ENCODE data around the gene AKT2. TPM values are rescaled to one million over a fixed set of nuclear protein-coding genes. Genes with fewer than 3 reads are reported as not detected.

Gene AKT2
- total and polyA plus RNA-seq, 2 of the 8 experiments (the other 6 are each of a cell fraction or from before 2014, with no cell fraction given) = 151 to 183 TPM

- TF ChIP-seq, protein P1, sequence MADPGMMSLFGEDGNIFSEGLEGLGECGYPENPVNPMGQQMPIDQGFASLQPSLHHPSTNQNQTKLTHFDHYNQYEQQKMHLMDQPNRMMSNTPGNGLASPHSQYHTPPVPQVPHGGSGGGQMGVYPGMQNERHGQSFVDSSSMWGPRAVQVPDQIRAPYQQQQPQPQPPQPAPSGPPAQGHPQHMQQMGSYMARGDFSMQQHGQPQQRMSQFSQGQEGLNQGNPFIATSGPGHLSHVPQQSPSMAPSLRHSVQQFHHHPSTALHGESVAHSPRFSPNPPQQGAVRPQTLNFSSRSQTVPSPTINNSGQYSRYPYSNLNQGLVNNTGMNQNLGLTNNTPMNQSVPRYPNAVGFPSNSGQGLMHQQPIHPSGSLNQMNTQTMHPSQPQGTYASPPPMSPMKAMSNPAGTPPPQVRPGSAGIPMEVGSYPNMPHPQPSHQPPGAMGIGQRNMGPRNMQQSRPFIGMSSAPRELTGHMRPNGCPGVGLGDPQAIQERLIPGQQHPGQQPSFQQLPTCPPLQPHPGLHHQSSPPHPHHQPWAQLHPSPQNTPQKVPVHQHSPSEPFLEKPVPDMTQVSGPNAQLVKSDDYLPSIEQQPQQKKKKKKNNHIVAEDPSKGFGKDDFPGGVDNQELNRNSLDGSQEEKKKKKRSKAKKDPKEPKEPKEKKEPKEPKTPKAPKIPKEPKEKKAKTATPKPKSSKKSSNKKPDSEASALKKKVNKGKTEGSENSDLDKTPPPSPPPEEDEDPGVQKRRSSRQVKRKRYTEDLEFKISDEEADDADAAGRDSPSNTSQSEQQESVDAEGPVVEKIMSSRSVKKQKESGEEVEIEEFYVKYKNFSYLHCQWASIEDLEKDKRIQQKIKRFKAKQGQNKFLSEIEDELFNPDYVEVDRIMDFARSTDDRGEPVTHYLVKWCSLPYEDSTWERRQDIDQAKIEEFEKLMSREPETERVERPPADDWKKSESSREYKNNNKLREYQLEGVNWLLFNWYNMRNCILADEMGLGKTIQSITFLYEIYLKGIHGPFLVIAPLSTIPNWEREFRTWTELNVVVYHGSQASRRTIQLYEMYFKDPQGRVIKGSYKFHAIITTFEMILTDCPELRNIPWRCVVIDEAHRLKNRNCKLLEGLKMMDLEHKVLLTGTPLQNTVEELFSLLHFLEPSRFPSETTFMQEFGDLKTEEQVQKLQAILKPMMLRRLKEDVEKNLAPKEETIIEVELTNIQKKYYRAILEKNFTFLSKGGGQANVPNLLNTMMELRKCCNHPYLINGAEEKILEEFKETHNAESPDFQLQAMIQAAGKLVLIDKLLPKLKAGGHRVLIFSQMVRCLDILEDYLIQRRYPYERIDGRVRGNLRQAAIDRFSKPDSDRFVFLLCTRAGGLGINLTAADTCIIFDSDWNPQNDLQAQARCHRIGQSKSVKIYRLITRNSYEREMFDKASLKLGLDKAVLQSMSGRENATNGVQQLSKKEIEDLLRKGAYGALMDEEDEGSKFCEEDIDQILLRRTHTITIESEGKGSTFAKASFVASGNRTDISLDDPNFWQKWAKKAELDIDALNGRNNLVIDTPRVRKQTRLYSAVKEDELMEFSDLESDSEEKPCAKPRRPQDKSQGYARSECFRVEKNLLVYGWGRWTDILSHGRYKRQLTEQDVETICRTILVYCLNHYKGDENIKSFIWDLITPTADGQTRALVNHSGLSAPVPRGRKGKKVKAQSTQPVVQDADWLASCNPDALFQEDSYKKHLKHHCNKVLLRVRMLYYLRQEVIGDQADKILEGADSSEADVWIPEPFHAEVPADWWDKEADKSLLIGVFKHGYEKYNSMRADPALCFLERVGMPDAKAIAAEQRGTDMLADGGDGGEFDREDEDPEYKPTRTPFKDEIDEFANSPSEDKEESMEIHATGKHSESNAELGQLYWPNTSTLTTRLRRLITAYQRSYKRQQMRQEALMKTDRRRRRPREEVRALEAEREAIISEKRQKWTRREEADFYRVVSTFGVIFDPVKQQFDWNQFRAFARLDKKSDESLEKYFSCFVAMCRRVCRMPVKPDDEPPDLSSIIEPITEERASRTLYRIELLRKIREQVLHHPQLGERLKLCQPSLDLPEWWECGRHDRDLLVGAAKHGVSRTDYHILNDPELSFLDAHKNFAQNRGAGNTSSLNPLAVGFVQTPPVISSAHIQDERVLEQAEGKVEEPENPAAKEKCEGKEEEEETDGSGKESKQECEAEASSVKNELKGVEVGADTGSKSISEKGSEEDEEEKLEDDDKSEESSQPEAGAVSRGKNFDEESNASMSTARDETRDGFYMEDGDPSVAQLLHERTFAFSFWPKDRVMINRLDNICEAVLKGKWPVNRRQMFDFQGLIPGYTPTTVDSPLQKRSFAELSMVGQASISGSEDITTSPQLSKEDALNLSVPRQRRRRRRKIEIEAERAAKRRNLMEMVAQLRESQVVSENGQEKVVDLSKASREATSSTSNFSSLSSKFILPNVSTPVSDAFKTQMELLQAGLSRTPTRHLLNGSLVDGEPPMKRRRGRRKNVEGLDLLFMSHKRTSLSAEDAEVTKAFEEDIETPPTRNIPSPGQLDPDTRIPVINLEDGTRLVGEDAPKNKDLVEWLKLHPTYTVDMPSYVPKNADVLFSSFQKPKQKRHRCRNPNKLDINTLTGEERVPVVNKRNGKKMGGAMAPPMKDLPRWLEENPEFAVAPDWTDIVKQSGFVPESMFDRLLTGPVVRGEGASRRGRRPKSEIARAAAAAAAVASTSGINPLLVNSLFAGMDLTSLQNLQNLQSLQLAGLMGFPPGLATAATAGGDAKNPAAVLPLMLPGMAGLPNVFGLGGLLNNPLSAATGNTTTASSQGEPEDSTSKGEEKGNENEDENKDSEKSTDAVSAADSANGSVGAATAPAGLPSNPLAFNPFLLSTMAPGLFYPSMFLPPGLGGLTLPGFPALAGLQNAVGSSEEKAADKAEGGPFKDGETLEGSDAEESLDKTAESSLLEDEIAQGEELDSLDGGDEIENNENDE (IDR thresholded peaks at IDR 0.05; ENCODE audit: insufficient replicate concordance, low read length) = no peak
These were observed 969 bp downstream of the AKT2 start (continued) for GRCh38 chr19:40284251-40284500.

Data from H1 (cell line).